GM12892 (cell line): ENCODE measurements around the gene TBL1X.
A peak's percentile ranks its signal among the peaks of the same experiment; 100 is the strongest.

ENCODE experiments used
- DNase-seq: peaks from one replicate; pipeline ENCODE4 v3.0.0; 2011; ENCODE audit not compliant: insufficient read length
- FAIRE-seq: peaks from 2 replicates; lab custom pipeline; 2011; peaks lifted over from hg19 to GRCh38; lab: Jason Lieb, UNC
- POLR2A ChIP-seq: IDR thresholded peaks from 2 replicates; pipeline ENCODE4 v1.6.1; 2011; ENCODE audit warnings: low read depth, low read length, control low read depth
- POLR2AphosphoS5 ChIP-seq: IDR thresholded peaks from 2 replicates; pipeline ENCODE4 v1.6.1; 2011; ENCODE audit warnings: low read depth, low read length, control low read depth
- TAF1 ChIP-seq: IDR thresholded peaks from 2 replicates; pipeline ENCODE4 v1.6.1; 2011; ENCODE audit warnings: low read depth, mild to moderate bottlenecking, control low read depth, low read length, borderline replicate concordance

TBL1X gene

DNA sequence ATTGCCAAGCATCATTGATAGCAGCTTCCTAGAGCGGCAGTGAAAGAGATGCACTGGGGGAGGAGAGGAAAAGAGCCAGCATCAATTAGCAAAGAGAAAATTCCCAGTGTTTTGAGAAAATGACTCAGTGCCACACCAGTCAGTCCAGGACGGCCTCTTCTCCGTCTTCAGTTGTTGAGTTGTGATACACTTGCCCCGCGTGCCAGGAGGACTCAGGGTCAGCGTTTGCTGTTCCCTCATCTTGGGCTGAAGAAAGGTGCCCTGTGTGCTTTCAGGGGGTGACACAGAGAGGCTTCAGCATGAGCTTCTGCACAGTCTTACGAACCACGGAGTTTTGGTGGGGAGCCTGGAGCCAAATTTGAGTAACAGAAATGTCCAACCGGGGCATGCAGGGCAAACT, 218.5 kb downstream of the TBL1X start:
- no peak for TF ChIP-seq POLR2A
- no peak for TF ChIP-seq POLR2AphosphoS5
- TF ChIP-seq TAF1: no peak
- no peak for DNase-seq
- peak; percentile 57 for FAIRE-seq

DNA sequence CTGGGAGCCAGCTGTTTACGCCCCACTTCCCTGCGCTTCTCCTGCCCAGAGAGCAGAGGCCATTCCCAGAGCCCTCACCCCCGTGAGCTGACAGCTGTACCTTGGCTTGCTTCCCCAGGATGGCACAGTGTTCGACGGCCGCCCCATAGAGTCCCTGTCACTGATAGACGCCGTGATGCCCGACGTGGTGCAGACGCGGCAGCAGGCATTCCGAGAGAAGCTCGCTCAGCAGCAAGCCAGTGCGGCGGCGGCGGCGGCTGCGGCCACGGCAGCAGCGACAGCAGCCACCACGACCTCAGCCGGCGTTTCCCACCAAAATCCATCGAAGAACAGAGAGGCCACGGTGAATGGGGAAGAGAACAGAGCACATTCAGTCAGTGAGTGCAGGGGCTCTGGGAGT, 223.0 kb downstream of the TBL1X start:
- TF ChIP-seq TAF1: no peak
- no peak for FAIRE-seq
- no peak for DNase-seq

GRCh38 chrX:9688833-9689232, 224.0 kb downstream of the TBL1X start:
- no peak for FAIRE-seq
- TF ChIP-seq TAF1 (no peak), POLR2A (no peak)
- no peak for DNase-seq

- TF ChIP-seq POLR2AphosphoS5 (no peak), POLR2A (no peak), TAF1 (no peak)
- FAIRE-seq (no peak), DNase-seq (no peak)
Measured at GRCh38 chrX:9690046-9690445, 225.2 kb downstream of the TBL1X start.

DNA sequence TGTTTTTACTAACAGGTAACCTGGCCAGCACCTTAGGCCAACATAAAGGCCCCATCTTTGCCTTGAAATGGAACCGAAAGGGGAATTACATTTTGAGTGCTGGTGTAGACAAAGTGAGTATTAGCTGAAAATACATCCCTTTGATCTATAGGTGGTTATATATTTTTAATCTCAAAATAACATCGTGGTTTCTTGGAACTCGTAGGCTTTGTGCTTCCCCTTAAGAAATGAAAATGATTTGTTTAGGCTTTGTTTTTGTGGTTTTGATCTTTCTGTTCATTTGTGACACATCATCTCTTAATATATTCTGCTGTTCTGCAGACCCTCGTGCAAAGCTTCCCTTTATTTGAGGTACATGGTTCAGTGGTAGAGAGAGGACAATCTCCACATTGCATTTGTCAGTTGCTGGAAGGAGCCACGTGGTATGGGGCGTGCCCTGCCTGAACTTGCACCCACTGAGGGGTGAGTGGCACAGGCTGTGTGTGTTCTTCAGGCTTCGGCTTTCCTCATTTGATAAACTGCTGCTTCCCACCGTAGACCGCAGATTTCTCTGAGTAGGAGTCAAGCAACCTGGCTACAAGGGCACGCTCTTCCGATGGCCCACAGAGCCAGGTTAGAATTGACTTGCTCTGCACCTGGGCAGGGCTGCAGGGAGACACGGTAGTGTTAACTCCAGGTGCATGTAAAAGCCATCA, 228.6 kb downstream of the TBL1X start:
- TF ChIP-seq POLR2A (no peak), POLR2AphosphoS5 (no peak), TAF1 (no peak)
- FAIRE-seq (no peak), DNase-seq (no peak)

DNA sequence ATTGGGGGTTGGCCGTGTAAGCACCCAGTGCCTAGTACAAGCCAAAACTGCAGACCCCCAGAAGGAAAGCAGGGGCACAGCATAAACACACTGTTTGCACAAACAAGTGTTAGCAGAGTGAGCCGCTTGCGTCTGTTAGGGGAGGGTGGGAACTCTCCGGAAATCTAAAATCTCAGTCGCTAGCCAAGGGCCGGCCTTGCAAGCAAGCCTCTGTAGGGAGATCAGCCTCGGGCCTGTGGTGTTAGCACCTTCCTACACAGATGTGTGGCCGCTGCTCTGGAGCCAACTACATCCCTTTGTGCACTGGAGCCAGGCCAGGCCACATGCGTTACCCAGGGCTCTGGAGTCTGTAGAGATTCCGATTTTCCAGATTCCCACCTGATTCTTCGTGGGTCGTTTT, 233.7 kb downstream of the TBL1X start:
- DNase-seq (no peak), FAIRE-seq (no peak)
- TF ChIP-seq POLR2A (no peak), POLR2AphosphoS5 (no peak), TAF1 (no peak)

DNA sequence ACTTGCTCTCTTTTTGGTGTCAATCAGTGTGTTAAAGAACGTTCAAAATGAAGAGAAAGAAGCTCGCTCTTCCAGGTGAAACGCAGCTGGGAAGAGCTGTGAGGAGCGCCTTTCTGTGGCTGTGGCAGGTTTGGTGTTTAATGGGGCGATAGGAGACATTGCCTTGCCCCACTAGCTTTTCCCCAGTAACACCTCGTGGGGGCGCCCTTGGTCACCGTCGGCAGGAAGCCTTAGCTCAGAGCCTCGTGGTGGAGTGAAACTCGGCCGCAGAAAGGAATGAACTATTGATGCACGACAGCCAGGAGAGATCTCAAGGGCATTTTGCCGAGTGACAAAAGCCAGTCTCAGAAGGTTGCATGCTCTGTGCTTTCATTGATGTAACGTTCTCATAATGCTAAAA, 235.7 kb downstream of the TBL1X start:
- FAIRE-seq (no peak), DNase-seq (no peak)

GRCh38 chrX:9701790-9702189, 236.9 kb downstream of the TBL1X start:
- no peak for DNase-seq
- no peak for FAIRE-seq
- TF ChIP-seq TAF1: no peak

More for the DNA sequence above, 235.7 kb downstream of the TBL1X start:
- TF ChIP-seq TAF1 (no peak), POLR2AphosphoS5 (no peak), POLR2A (no peak)

DNA sequence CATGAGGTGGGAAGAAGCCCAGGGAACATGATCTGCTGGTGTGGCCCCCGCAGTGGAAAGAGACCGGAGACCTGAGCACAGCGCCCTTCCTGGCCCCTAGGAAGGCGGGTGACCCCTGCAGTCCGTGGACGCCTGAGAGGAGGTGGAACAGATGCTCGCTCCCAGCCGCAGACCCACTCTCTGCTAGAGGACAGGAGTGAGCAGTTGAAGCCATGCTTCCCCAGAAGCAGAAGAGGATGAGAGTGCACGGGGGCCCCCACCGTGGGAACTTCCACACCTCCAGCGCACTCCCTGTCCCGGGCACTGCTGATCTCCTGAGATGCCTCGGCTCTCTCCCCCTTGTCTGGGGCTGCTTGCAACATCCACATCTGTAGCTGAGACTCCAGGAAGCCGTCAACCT, 238.5 kb downstream of the TBL1X start:
- DNase-seq (no peak), FAIRE-seq (no peak)
- no peak for TF ChIP-seq POLR2A
- no peak for TF ChIP-seq POLR2AphosphoS5

- DNase-seq (no peak), FAIRE-seq (peak; percentile 46)
- no peak for TF ChIP-seq POLR2AphosphoS5
- no peak for TF ChIP-seq TAF1
- TF ChIP-seq POLR2A: no peak
Measured at GRCh38 chrX:9704876-9705465, 240.1 kb downstream of the TBL1X start.

GRCh38 chrX:9706421-9706820, 241.6 kb downstream of the TBL1X start:
- DNase-seq (no peak), FAIRE-seq (no peak)
- TF ChIP-seq POLR2A (no peak), TAF1 (no peak), POLR2AphosphoS5 (no peak)

GRCh38 chrX:9707306-9708033, 242.6 kb downstream of the TBL1X start:
- FAIRE-seq: no peak
- TF ChIP-seq POLR2A (no peak), TAF1 (no peak), POLR2AphosphoS5 (no peak)

More at GRCh38 chrX:9707306-9708033, 242.6 kb downstream of the TBL1X start:
- DNase-seq: no peak
